ENCODE measurements around the gene POLR3A. TPM values are rescaled to one million over a fixed set of nuclear protein-coding genes. Genes with fewer than 3 reads are reported as not detected.

POLR3A gene
- total and polyA plus RNA-seq, 2 donors (not counting 1 experiment from before 2014, with no cell fraction given), result 5.4 to 18.4 TPM

DNA sequence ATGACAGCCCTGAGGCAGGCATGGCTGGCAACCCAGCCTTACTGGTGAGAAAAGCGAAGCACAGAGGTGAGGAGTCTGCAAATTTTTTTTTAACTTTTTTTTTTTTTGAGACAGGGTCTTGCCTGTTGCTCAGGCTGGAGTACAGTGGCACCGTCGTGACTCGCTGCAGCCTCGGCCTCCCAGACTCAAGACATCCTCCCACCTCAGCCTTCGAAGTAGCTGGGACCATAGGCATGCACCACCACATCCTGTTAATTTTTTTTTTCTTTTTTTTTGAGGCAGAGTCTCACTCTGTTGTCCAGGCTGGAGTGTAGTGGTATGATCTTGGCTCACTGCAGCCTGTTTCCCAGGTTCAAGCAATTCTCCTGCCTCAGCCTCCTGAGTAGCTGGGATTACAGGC lies 67.6 kb downstream of the POLR3A start:
- no peaks in the 10 kb centered on the region for H3K4me1 ChIP-seq (ENCODE audit: control insufficient read depth in 2 of 2, insufficient read depth in 2 of 2, low read length in 2 of 2)
- Mint-ChIP-seq H3K4me1 (no peaks in the 10 kb centered on the region), H3K9me3 (ENCODE audit: insufficient read depth) (peaks cover 10% of the 10 kb centered on the region), H3K4me3 (no peak overlapping the region), H3K27ac (no peak overlapping the region), H3K27me3 (peaks cover 10% of the 10 kb centered on the region)
- DNase-seq, result no peak
- no peaks in the 10 kb centered on the region for H4K20me1 ChIP-seq (ENCODE audit: control insufficient read depth, insufficient read depth, low read length, poor library complexity, severe bottlenecking)
- ChIA-PET POLR2A (no interaction called here), CTCF (no interaction called here)
- H3K9me3 ChIP-seq (ENCODE audit: control extremely low read depth in 1 of 3, control insufficient read depth in 2 of 3, insufficient read depth in 1 of 3, low read length in 2 of 3), result peaks cover 0 to 20% (median 2%) of the 10 kb centered on the region in 3 donors
- no peak overlapping the region for H3K4me3 ChIP-seq (ENCODE audit: control extremely low read depth in 1 of 5, extremely low read depth in 1 of 5, insufficient read depth in 1 of 5, low read depth in 2 of 5, low read length in 4 of 5)
- no peak overlapping the region for H3K9ac ChIP-seq (ENCODE audit: low read length)
- intact Hi-C loops (cut with micrococcal nuclease), result no loop called here
- no peaks in the 10 kb centered on the region for H3K27me3 ChIP-seq (replicated peaks in 1 of 4; ENCODE audit: control extremely low read depth in 1 of 4, control insufficient read depth in 3 of 4, insufficient read depth in 4 of 4, low read length in 3 of 4)
- H3K27ac ChIP-seq (ENCODE audit: low read length in 2 of 2), result no peak overlapping the region
- no peak overlapping the region for H3K4me2 ChIP-seq (replicated peaks; ENCODE audit: low read depth, low read length, poor library complexity, severe bottlenecking)
- no peak for TF ChIP-seq EZH2 (IDR thresholded peaks at IDR 0.05; ENCODE audit: borderline replicate concordance, insufficient read depth, low read depth, low read length, poor library complexity, severe bottlenecking)
- TF ChIP-seq, protein P1, sequence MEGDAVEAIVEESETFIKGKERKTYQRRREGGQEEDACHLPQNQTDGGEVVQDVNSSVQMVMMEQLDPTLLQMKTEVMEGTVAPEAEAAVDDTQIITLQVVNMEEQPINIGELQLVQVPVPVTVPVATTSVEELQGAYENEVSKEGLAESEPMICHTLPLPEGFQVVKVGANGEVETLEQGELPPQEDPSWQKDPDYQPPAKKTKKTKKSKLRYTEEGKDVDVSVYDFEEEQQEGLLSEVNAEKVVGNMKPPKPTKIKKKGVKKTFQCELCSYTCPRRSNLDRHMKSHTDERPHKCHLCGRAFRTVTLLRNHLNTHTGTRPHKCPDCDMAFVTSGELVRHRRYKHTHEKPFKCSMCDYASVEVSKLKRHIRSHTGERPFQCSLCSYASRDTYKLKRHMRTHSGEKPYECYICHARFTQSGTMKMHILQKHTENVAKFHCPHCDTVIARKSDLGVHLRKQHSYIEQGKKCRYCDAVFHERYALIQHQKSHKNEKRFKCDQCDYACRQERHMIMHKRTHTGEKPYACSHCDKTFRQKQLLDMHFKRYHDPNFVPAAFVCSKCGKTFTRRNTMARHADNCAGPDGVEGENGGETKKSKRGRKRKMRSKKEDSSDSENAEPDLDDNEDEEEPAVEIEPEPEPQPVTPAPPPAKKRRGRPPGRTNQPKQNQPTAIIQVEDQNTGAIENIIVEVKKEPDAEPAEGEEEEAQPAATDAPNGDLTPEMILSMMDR (IDR thresholded peaks at IDR 0.05), result no peak
- no peaks in the 10 kb centered on the region for H3K36me3 ChIP-seq (replicated peaks in 1 of 2; ENCODE audit: control extremely low read depth in 1 of 2, control insufficient read depth in 1 of 2, extremely low read depth in 1 of 2, insufficient read depth in 2 of 2, low read length in 1 of 2)
- H3K79me2 ChIP-seq (ENCODE audit: control insufficient read depth, insufficient read depth, low read length), result no peaks in the 10 kb centered on the region
- 94% methylated on average over 5 of the region's 6 CpGs for WGBS (ENCODE audit: insufficient coverage)
- ATAC-seq (ENCODE audit: low read depth), result no peak
- no peak overlapping the region for H2AFZ ChIP-seq (ENCODE audit: insufficient read depth, low read depth, low read length, poor library complexity, severe bottlenecking)

DNA sequence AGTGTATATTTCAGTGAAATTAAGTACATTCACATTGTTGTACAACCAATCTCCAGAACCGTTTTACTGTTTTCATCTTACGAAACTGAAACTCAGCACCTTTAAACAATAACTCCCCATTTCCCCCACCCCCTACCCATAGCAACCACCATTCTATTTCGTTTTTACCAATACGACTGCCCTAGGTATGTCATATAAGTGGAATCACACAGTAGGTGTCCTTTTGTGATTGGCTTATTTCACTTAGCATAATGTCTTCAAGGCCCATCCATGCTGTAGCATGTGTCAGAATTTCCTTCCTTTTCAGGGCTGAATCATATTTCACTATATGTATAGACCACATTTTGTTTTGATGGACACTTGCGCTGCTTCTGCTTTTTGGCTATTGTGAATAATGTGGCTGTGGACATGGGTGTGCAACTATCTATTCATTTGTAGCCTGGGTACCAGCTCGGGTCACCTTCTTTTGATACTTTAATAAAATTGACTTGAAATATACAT lies 68.4 kb downstream of the POLR3A start:
- H3K27ac ChIP-seq (ENCODE audit: low read length in 2 of 2), result no peak overlapping the region
- CTCF ChIA-PET, result no interaction called here
- no peak overlapping the region for H3K4me3 Mint-ChIP-seq
- H3K4me2 ChIP-seq (replicated peaks; ENCODE audit: low read depth, low read length, poor library complexity, severe bottlenecking), result no peak overlapping the region
- no peaks in the 10 kb centered on the region for H3K79me2 ChIP-seq (ENCODE audit: control insufficient read depth, insufficient read depth, low read length)
- POLR2A ChIA-PET, result no interaction called here
- no peak for DNase-seq
- H3K36me3 ChIP-seq (replicated peaks in 1 of 2; ENCODE audit: control extremely low read depth in 1 of 2, control insufficient read depth in 1 of 2, extremely low read depth in 1 of 2, insufficient read depth in 2 of 2, low read length in 1 of 2), result no peaks in the 10 kb centered on the region
- H2AFZ ChIP-seq (ENCODE audit: insufficient read depth, low read depth, low read length, poor library complexity, severe bottlenecking), result no peak overlapping the region
- ATAC-seq (ENCODE audit: low read depth), result no peak
- WGBS (ENCODE audit: insufficient coverage), result 100% methylated on average over 1 of the region's 6 CpGs
- H3K27ac Mint-ChIP-seq, result no peak overlapping the region
- H3K4me1 Mint-ChIP-seq, result no peaks in the 10 kb centered on the region
- TF ChIP-seq, protein P1 (IDR thresholded peaks at IDR 0.05), result no peak
- no peak for TF ChIP-seq EZH2 (IDR thresholded peaks at IDR 0.05; ENCODE audit: borderline replicate concordance, insufficient read depth, low read depth, low read length, poor library complexity, severe bottlenecking)
- H4K20me1 ChIP-seq (ENCODE audit: control insufficient read depth, insufficient read depth, low read length, poor library complexity, severe bottlenecking), result no peaks in the 10 kb centered on the region
- H3K4me1 ChIP-seq (ENCODE audit: control insufficient read depth in 2 of 2, insufficient read depth in 2 of 2, low read length in 2 of 2), result no peaks in the 10 kb centered on the region
- intact Hi-C loops (cut with micrococcal nuclease), result no loop called here
- no peak overlapping the region for H3K4me3 ChIP-seq (ENCODE audit: control extremely low read depth in 1 of 5, extremely low read depth in 1 of 5, insufficient read depth in 1 of 5, low read depth in 2 of 5, low read length in 4 of 5)
- peaks cover 10% of the 10 kb centered on the region for H3K27me3 Mint-ChIP-seq
- no peak overlapping the region for H3K9ac ChIP-seq (ENCODE audit: low read length)
- H3K9me3 Mint-ChIP-seq (ENCODE audit: insufficient read depth), result peaks cover 10% of the 10 kb centered on the region
- H3K9me3 ChIP-seq (ENCODE audit: control extremely low read depth in 1 of 3, control insufficient read depth in 2 of 3, insufficient read depth in 1 of 3, low read length in 2 of 3), result peaks cover 0 to 20% (median 2%) of the 10 kb centered on the region in 3 donors
- H3K27me3 ChIP-seq (replicated peaks in 1 of 4; ENCODE audit: control extremely low read depth in 1 of 4, control insufficient read depth in 3 of 4, insufficient read depth in 4 of 4, low read length in 3 of 4), result no peaks in the 10 kb centered on the region

Data from B cell (primary cell).